Keratinocyte (primary cell): Measurements from ENCODE around the gene ABHD2. TPM values are rescaled to one million over a fixed set of nuclear protein-coding genes. Genes with fewer than 3 reads are reported as not detected.
A peak's percentile ranks its signal among the peaks of the same experiment; 100 is the strongest.

Experiments used
- DNase-seq: peaks from one replicate; pipeline ENCODE4 v3.0.0-alpha.2; 2011; ENCODE audit warnings: low read depth, missing footprints, low spot score
- FAIRE-seq: peaks from 2 replicates; lab custom pipeline; 2011; peaks lifted over from hg19 to GRCh38; lab: Jason Lieb, UNC
- H2AFZ ChIP-seq: 2 replicates; pipeline ENCODE4 v1.6.0; 2012; ENCODE audit warnings: low read length, control low read depth, inconsistent platforms; ENCODE audit not compliant: control insufficient read depth
- H3K27ac ChIP-seq: 2 replicates; pipeline ENCODE4 v1.5.1; 2011; ENCODE audit warnings: low read length; ENCODE audit not compliant: control insufficient read depth, insufficient read depth
- H3K27me3 ChIP-seq: 3 replicates; pipeline ENCODE4 v1.6.0; 2011; ENCODE audit warnings: low read length; ENCODE audit not compliant: control insufficient read depth, insufficient read depth; ENCODE audit errors: extremely low read depth
- H3K36me3 ChIP-seq, 2 experiments: 2 replicates in 1 of 2; 3 replicates in 1 of 2; pipeline ENCODE4 v1.5.1; 2011; ENCODE audit warnings: low read length in 2 of 2, mild to moderate bottlenecking in 1 of 2; ENCODE audit not compliant: control insufficient read depth in 2 of 2, insufficient read depth in 2 of 2; ENCODE audit errors: extremely low read depth in 1 of 2
- H3K4me1 ChIP-seq: 3 replicates; pipeline ENCODE4 v1.5.1; 2011; ENCODE audit warnings: low read length; ENCODE audit not compliant: control insufficient read depth, insufficient read depth; ENCODE audit errors: extremely low read depth
- H3K4me2 ChIP-seq: 3 replicates; pipeline ENCODE4 v1.6.0; 2011; ENCODE audit warnings: low read depth, low read length; ENCODE audit not compliant: control insufficient read depth, insufficient read depth; ENCODE audit errors: extremely low read depth
- H3K4me3 ChIP-seq, 3 experiments: fragments of 200-600 bp in 1 of 3; sonication (generic) in 1 of 3; 2 replicates in 2 of 3; 3 replicates in 1 of 3; pipeline ENCODE4 v1.5.1; 2011 to 2016; ENCODE audit warnings: low read length in 3 of 3, mild to moderate bottlenecking in 3 of 3, control low read depth in 2 of 3, inconsistent platforms in 1 of 3, low read depth in 1 of 3, mixed read lengths in 1 of 3, mixed run types in 1 of 3, moderate library complexity in 1 of 3; ENCODE audit not compliant: control insufficient read depth in 2 of 3, insufficient read depth in 2 of 3; ENCODE audit errors: extremely low read depth in 1 of 3
- H3K79me2 ChIP-seq: 2 replicates; pipeline ENCODE4 v1.6.0; 2012; ENCODE audit warnings: low read length; ENCODE audit not compliant: control insufficient read depth, insufficient read depth
- H3K9ac ChIP-seq: 3 replicates; pipeline ENCODE4 v1.6.0; 2011; ENCODE audit warnings: low read length; ENCODE audit not compliant: control insufficient read depth, insufficient read depth; ENCODE audit errors: extremely low read depth
- H3K9me1 ChIP-seq: 3 replicates; pipeline ENCODE4 v1.6.0; 2011; ENCODE audit warnings: low read length; ENCODE audit not compliant: control insufficient read depth, insufficient read depth; ENCODE audit errors: extremely low read depth
- H3K9me3 ChIP-seq: 2 replicates; pipeline ENCODE4 v1.5.1; 2012; ENCODE audit warnings: low read depth, low read length; ENCODE audit not compliant: control insufficient read depth
- H4K20me1 ChIP-seq: 3 replicates; pipeline ENCODE4 v1.6.0; 2011; ENCODE audit warnings: low read length; ENCODE audit not compliant: control insufficient read depth, insufficient read depth; ENCODE audit errors: extremely low read depth
- EZH2 ChIP-seq: IDR thresholded peaks from one replicate; pipeline ENCODE4 v1.6.1; 2012; ENCODE audit warnings: inconsistent platforms, mild to moderate bottlenecking, low read length, moderate library complexity
- dilution Hi-C: fragments of 300-500 bp; cut with MboI; formaldehyde crosslinking; loops from one replicate; pipeline ENCODE4 v1.7.0; 2020; ENCODE audit warnings: low sequenced_read_pairs; ENCODE audit not compliant: extremely low pct_ligation_motif_present
- polyA plus RNA-seq, 5 experiments: library from polyadenylated mRNA; depleted of rRNA in 3 of 5; stranded (reverse) in 3 of 5; stranded (forward) in 1 of 5; unstranded in 1 of 5; fragments of >200 nt; gene quantifications; 1 replicate in 1 of 5; 2 replicates in 3 of 5; 3 replicates in 1 of 5; pipeline versions ENCODE4 v1.2.1 to v1.2.3, GENCODE V29; 2011 to 2012; ENCODE audit warnings: missing spikeins in 2 of 5, low read depth in 1 of 5, low replicate concordance in 1 of 5
- TF ChIP-seq, protein P1 (sequence below), 3 experiments: IDR thresholded peaks in 1 of 3; conservative IDR thresholded peaks in 1 of 3; optimal IDR thresholded peaks in 1 of 3; 2 replicates in 2 of 3; 3 replicates in 1 of 3; pipeline versions ENCODE3 to v1.5.1; 2011; ENCODE audit warnings: low read length in 3 of 3, mild to moderate bottlenecking in 3 of 3, moderate library complexity in 2 of 3, control low read depth in 1 of 3, inconsistent platforms in 1 of 3; ENCODE audit not compliant: insufficient read depth in 2 of 3; ENCODE audit errors: extremely low read depth in 1 of 3

ABHD2 gene
- polyA plus RNA-seq, 1 donor (not counting 4 experiments of a cell fraction or from before 2014, with no cell fraction given), result 22.8 TPM

DNA sequence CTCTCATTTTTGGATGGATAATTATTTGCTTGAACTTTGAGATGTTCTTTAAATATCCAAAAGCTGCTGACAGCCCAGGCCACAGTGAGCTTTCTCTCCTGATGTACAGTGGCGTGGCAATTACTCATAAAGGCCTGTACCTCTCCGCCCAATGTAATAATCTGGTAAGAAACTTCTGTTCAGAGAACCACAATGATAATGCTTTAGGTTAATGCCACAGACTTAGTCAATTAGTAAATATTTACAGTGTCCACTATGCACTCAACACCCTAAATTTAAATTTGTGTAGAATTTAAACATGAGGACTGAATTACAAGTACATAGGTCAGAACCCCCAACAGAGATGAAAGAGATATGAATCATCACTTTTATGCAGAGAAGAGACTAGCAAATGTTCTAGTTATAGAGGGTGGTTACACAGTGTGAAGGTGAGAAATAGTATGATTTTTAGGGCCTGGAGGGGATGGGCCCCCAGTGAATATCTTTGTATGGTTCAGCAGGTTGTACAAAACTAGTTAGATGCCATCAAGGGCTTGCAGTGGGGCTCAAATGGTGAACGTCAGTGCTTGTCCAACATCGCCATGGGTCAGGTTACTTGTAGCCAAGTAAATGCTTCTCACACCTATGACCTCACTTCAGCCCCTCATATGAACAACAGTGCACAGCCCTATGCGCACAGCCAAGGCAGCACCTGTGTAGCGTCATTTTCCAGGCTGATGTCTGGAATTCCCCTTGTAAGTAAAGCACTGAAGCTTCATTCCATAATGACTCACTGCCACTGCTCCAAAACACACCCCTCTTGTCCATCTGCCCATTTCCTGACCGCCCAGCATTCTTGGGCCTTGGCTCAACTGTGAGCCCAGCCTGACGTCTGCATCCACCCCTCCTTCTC lies 13.3 kb downstream of the ABHD2 start:
- dilution Hi-C loops, result no loop called here
- peaks cover 41% of the 10 kb centered on the region for H3K4me1 ChIP-seq
- H3K4me2 ChIP-seq, result peak overlapping the region; percentile 57
- peak overlapping the region; percentile 63 for H3K9ac ChIP-seq
- peaks cover 19% of the 10 kb centered on the region for H3K79me2 ChIP-seq
- H3K9me3 ChIP-seq, result no peaks in the 10 kb centered on the region
- no peaks in the 10 kb centered on the region for H3K9me1 ChIP-seq
- H4K20me1 ChIP-seq, result no peaks in the 10 kb centered on the region
- no peaks in the 10 kb centered on the region for H3K27me3 ChIP-seq
- no peak overlapping the region for H2AFZ ChIP-seq
- DNase-seq, result peak; percentile 84
- peak; percentile 93 for FAIRE-seq
- no peaks in the 10 kb centered on the region for H3K36me3 ChIP-seq
- TF ChIP-seq, protein P1, sequence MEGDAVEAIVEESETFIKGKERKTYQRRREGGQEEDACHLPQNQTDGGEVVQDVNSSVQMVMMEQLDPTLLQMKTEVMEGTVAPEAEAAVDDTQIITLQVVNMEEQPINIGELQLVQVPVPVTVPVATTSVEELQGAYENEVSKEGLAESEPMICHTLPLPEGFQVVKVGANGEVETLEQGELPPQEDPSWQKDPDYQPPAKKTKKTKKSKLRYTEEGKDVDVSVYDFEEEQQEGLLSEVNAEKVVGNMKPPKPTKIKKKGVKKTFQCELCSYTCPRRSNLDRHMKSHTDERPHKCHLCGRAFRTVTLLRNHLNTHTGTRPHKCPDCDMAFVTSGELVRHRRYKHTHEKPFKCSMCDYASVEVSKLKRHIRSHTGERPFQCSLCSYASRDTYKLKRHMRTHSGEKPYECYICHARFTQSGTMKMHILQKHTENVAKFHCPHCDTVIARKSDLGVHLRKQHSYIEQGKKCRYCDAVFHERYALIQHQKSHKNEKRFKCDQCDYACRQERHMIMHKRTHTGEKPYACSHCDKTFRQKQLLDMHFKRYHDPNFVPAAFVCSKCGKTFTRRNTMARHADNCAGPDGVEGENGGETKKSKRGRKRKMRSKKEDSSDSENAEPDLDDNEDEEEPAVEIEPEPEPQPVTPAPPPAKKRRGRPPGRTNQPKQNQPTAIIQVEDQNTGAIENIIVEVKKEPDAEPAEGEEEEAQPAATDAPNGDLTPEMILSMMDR (optimal IDR thresholded peaks at IDR 0.05 in 1 of 3, IDR thresholded peaks at IDR 0.05 in 1 of 3, conservative IDR thresholded peaks at IDR 0.05 in 1 of 3; ENCODE audit: extremely low read depth in 1 of 3, insufficient read depth in 2 of 3, low read length in 3 of 3), result no peak
- TF ChIP-seq EZH2, result no peak
- H3K27ac ChIP-seq, result peak overlapping the region; percentile 93
- H3K4me3 ChIP-seq, result no peak overlapping the region

DNA sequence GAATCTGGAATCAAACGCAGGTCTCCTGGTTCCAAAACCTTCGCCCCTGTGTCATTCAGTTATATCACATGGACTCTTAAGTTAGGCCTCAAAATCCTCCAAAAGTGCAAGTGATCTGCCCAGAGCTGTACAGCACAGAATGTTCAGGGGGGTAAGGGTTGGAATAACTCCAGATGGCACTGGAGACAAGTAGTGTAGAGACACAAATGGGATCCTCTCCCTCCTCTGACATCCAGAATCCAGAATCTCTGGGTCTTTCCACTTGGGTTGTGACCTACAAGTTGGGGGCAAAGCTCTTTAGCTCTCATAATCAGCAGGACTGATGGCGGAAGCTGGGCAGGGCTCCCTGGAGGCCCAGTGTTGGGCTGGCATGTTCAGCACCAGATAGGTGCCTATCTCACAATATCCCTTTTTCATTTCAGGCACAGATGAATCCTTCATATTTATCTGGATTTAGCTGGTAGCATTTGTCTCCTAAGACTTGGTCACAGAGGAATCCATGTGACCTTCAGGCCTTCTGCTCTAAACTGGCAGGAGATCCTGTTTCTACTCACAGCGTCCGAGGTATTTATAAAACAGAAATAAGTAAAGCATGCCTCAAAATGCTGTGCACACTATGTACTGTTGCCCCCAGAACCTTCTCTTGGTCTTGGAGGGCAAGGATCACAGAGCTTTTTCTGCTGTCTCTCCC lies 15.4 kb downstream of the ABHD2 start:
- Histone ChIP-seq H3K79me2 (peaks cover 11% of the 10 kb centered on the region), H3K4me3 (no peak overlapping the region), H3K27ac (no peak overlapping the region), H3K36me3 (no peaks in the 10 kb centered on the region), H3K27me3 (no peaks in the 10 kb centered on the region), H3K4me1 (peaks cover 50% of the 10 kb centered on the region), H3K4me2 (no peak overlapping the region), H4K20me1 (no peaks in the 10 kb centered on the region), H3K9me1 (no peaks in the 10 kb centered on the region), H3K9ac (no peak overlapping the region), H3K9me3 (no peaks in the 10 kb centered on the region), H2AFZ (no peak overlapping the region)
- dilution Hi-C loops, result no loop called here
- no peak for TF ChIP-seq EZH2
- TF ChIP-seq, protein P1 (optimal IDR thresholded peaks at IDR 0.05 in 1 of 3, IDR thresholded peaks at IDR 0.05 in 1 of 3, conservative IDR thresholded peaks at IDR 0.05 in 1 of 3; ENCODE audit: extremely low read depth in 1 of 3, insufficient read depth in 2 of 3, low read length in 3 of 3), result no peak
- no peak for DNase-seq
- no peak for FAIRE-seq
